Stimulated activated CD4-positive, alpha-beta T cell treated with anti-CD3 and anti-CD28 coated beads, Interleukin-2, amount 100 ng/mL, for 24 hours (primary cell): ENCODE measurements around the gene KLHDC1.
"Not testable (repeated sequence)": the region's sequence is repeated elsewhere in the genome, so short reads cannot be mapped to it uniquely, and the experiment has no call there.

Experiments used
- DNase-seq, 2 donors: peaks; one replicate each; pipeline ENCODE4 v3.0.0-alpha.2; 2020

The KLHDC1 gene, protein sequence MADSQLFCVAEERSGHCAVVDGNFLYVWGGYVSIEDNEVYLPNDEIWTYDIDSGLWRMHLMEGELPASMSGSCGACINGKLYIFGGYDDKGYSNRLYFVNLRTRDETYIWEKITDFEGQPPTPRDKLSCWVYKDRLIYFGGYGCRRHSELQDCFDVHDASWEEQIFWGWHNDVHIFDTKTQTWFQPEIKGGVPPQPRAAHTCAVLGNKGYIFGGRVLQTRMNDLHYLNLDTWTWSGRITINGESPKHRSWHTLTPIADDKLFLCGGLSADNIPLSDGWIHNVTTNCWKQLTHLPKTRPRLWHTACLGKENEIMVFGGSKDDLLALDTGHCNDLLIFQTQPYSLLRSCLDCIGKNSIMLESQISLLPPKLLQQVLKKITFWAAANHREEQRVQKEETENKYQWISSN

DNA sequence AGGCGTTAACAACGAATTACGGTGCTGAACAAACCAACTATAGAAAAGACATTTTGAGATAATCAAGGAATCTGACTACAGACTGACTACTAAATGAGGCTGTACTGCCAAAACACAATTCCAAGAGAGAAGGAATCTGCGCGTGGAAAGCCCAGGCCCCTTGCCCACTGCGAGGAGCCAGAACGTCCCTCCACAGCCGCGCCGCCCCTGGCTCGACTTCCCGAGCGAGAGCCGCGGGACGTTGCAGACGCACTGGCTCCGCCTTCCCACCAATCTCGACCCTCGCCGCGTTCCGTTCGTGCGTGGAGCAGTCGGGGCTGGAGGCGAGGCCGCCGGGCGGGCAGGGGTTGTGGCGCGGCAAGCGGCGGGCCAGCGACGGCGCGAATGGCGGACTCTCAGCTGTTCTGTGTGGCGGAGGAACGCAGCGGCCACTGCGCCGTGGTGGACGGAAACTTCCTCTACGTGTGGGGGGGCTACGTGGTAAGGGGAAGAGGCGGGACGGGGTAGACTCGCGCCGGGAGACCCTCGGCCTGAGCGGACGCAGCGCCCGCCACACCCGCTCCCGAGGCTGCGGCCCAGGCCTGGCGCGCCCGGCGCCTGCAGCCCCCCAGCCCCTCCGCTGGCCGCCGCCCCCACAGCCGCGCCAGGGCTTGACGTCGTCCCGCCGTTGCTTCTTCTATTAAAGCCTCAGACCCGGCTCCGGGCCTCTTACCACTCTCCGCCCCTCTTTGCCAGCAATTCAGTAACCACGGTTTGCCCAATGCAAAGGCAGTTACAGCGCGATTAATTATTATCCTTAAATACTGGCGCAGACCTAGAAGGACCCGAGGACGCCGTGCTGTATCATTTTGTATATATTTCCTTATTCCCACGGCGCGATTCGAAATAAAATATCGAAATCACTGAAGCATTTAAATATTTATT, at the start of gene KLHDC1:
KLHDC1 (plus strand) TSS at position 310 of the 924 bp plus-strand sequence; CDS start at position 385, 75 bp downstream.
- peak; percentile 78 to 79 for DNase-seq

DNA sequence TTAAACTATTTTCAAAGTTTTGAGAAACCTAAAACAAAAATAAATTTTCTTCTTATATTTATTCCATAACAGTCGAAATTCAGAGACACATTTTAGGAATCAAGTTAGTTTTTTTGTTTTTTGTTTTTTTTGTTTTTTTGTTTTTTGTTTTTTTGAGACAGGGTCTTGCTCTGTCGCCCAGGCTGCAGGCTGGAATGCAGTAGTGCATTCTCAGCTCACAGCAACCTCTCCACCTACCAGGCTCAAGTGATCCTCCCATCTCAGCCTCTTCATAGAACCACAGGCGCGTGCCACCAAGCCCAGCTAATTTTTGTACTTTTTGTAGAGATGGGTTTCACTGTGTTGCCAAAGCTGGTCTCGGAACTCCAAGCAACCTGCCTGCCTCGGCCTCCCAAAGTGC, 39.4 kb upstream of the KLHDC1 start:
- no peak for DNase-seq

DNA sequence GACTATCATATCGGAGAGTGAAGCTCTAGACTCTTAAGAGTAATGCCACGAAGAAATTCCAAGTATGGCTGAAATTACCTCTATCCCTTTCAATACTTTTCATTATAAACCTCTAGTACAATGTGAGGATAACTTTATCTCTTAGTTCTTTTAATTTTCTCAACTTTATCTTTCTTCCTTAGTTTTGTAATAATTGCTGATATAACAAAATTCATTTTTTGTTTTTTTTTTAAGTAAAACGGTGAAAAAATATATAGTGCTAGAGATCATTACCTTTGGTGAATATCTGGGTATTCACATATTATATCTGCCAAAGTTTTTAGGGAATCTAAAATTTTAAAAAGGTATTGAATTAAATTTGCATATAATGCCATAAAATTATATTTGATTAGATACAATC, 38.4 kb upstream of the KLHDC1 start:
- no peak for DNase-seq

DNA sequence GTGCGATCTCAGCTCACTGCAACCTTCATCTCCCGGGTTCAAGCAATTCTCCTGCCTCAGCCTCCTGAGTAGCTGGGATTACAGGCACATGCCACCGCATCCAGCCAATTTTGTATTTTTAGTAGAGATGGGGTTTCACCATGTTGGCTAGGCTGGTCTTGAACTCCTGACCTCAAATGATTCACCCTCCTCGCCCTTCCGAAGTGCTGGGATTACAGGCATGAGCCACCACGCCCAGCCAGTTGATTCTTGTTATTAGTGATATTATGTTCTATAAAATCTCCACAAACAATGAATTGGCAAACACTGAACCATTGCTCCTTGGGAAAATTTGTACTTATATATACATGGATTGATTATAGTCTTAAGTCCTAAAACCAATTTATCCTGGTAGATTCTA, 35.4 kb upstream of the KLHDC1 start:
- DNase-seq: not testable (repeated sequence)

DNA sequence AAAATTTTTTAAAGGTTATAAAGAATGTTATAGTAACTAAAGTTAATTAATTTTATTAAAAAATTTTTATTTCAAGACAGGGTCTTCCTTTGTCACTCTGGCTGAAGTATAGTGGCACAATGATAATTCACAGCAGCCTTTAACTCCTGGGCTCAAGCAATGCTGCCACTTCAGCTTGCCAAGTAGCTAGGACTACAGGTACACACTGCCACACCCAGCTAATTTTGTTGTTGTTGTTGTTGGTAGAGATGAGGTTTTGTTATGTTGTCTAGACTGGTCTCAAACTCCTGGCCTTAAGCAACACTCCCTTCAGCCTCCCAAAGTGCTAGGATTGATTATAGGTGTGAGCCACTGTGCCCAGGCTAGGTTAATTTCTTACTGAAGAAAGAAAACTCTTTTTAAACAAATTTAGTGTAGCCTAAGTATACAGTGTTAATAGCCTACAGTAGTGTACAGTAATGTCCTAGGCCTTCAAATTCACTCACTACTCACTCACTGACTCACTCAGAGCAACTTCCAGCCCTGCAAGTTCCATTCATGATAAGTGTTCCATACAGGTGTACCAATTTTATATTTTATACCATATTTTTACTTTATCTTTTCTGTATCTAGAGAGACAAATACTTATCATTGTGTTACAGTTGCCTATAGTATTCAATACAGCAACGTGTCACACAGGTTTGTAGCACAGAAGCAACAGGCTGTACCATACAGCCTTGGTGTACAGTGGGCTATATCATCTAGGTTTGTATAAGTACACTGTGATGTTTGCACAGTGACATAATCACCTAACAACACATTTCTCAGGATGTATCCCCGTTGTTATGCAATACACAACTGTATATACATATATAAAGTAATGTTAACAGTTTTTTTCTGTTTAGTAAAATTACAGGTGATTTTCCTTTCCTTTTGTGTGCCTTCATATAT, 33.1 kb upstream of the KLHDC1 start:
- no peak for DNase-seq

DNA sequence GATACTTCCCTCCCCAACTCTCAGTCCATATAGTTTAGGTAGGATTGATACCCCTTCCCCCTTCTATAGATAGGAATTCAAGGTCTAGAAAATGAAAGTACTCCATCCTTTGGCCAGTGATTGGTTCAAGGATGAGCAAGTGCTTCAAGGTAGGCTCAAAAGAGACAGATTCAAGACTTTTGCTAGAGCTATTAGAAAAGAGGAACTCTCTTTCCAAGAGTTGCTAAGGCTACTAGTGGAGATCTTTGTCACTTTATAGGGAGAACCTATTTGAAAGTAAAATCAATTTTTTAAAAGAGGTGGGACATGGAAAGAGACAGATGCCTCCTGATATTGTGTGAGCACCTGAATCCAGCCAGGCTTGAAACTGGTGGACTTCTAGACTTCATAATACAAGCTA, 22.4 kb upstream of the KLHDC1 start:
- no peak for DNase-seq

DNA sequence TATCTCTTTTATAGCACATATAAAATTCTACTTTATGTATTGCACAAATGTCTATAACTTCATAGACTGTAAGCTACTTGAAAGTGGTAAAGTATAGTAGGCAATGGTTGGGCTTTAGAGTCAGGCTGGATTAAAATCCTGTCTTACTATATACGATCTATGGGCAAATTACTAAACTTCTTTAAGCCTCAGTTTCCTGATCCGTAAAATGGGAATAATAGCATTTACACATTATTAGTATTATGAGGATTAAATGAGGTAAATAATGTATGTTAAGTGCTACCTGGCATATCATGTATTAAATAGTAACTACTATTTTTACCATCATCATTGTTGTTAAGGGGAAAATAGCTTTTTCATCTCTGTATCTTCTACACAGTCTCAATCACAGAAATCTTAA, 19.3 kb upstream of the KLHDC1 start:
- no peak for DNase-seq

DNA sequence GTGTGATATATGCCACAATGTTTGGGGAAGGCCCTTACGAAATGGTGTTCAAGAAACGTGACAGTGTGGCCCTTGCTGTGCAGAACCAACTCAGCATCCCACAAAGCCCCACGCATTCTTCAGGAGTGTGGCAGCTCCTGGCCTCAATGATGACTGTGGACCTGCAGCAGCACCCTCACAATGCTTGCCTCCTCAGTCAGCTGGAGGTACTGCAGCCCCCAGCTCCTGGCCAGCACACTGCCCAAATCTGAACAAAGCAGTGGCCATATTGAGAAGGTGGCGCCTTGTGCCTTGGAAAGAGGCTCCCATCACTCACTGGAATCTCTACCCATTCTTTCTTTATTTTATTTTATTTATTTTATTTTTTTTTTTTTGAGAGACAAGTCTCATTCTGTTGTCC, 15.3 kb upstream of the KLHDC1 start:
- DNase-seq: no peak

DNA sequence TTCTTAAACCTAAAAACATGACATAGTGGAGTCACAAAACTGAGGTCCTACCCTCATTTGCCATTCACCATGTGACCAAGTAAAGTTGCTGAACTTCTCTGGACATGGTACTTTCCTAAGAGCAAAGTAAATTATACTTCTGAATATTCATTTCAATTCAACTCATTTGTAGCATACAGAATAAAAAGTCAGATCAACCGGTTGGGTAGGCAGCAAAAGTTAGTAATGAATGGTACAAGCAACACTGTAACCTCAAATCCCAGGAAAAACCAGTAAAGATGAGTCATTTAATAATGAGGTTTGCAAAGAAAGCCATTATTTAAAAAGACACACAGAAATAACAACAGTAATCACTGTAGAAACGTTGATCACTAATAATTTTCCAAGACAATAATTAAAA, 13.6 kb upstream of the KLHDC1 start:
- DNase-seq: no peak

DNA sequence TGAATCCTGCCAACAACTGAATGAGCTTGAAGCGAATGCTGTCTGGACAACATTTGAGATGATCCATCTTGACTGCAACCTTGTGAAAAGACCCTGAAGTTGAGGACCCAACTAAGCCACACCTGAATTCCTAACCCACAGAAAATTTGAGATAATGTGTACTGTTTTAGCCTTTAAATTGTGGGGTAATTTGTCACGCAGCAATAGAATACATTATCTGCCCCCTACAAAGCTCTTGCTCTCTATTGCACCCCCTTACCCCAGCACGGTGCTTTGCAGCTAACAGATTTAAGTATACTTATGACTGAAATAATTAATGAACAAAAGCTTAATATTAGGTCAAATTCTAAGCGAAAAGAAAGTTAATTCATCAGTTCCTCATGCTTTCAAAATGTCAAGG, 6.5 kb upstream of the KLHDC1 start:
- no peak for DNase-seq

DNA sequence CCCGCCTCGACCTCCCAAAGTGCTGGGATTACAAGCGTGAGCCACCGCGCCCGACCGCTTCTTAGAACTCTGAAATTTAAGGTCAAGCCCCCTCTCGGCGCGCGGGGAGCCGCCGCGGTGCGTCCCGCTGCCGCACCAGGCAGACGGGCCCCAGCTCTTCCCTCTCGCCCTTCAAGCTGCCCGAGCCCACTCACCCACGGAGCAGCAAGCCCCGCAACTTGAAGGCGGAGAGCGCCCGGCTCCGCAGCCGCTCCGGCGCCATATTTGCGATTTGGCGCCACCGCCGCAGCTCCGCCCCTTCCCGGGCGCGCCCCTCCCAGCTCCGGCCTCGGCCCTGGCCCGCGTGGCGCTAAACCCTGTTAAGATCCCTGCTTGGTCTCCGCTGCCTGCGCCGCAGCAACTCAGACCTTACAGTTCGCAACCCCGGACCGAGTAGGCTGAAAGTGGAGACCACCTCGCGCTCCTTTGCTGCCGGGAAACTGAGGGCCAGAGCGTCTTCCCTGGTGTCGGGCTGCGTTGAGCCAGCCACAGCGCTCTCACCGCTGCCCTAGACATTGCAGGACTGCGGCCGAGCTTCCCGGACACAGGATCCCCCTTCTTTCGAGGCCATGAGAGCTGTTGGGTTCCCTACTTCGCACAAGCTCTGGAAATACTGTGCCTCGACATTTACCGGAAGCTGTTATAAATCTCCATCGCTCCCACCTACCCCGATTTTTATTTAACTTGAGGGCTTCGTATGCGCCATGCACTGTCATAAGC, 4.8 kb upstream of the KLHDC1 start, which contains the start of gene POLE2:
POLE2 (minus strand) TSS at position 273 of the 759 bp plus-strand sequence; CDS start at position 262, 11 bp downstream.
- DNase-seq: peak; percentile 80 to 88

DNA sequence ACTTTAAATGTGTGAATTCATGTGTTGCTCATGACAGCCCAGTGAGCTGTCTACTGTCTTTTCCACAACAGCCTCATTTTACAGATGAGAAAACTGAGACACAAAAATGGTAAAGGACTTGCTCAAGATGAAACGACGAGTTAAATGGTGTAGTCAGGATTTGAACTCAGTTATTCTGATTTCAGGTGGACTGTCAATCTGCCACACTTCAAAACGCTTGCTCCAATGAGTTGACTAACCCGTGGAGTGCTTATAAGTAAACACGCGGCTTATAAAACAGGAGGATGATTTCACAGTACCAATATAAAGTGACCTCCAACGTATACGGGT, 4.3 kb upstream of the KLHDC1 start:
- no peak for DNase-seq

DNA sequence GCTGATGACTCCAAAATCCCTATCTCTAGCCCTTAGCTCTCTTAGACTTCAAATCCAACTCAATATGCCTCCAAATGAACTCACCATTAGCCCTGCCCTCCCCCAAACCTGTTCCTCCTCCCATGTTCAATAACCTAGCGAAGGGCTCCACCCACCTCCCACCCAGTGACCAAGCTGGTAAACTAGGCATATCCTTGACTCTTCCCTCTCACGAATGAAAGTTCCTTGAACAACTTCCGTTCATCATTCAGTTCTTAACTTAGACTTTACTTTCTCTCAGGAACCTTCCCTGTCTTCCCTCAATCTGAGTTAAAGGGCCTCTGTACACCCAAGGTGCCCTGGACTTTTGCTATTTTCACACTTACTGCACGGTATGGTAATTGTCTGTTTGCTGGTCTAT, 1.9 kb upstream of the KLHDC1 start:
- DNase-seq: no peak

DNA sequence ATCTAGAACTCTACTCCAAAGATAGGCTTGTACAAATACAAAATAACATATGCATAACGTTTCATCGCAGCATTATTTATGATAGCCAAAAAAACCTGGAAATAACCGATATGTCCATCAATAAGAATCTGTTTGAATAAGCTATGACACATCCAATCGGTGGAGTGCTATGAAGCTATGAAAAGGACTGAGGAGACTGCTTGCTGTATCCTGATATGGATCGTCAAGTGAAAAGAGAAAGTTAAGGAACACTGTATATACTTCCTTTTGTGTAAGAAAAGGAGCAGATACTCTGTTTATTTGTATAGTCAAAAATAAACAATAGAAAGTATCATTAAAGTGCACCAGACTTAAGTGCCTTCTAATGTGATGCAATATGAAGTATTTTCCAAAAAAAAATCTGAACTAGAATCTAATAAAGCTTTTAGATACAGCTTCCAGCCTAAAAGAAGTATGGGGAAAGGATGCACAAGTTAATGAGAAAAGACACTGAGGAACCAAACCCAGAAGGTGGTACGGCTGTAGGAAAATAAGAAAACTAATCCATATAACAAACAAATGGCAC, 645 bp upstream of the KLHDC1 start:
- no peak for DNase-seq

DNA sequence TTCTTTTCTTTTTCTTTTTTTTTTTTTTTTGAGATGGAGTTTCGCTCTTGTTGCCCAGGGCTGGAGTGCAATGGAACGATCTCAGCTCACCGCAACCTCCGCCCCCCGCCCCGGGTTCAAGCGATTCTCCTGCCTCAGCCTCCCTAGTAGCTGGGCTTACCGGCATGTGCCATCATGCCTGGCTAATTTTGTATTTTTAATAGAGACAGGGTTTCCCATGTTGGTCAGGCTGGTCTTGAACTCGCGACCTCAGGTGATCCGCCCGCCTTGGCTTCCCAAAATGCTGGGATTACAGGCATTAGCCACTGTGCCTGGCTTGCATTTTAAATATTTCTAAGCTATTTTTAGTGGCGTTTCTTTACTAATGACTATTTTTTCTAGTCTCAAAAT, 810 bp downstream of the KLHDC1 start:
- peak in 1 of 2 donors; percentile 20 for DNase-seq

DNA sequence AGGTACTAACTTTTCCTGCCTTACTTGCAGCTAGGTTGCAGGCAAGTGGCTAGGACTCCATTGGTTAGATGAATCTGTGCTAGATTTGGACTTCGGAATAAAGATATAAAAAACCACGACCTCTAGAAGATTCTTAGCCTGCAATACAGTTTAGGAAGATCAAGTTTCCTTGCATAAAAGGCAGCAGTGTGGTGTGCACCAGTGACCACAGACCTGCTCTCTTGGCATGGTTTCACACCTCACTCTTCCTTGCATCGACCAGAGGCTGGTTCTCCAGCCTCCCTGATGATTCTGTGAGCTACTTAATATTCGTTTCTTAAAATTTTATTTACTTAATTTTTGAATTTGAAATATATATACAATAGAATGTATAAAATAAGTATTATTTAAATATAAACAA, 9.8 kb downstream of the KLHDC1 start:
- DNase-seq: no peak

DNA sequence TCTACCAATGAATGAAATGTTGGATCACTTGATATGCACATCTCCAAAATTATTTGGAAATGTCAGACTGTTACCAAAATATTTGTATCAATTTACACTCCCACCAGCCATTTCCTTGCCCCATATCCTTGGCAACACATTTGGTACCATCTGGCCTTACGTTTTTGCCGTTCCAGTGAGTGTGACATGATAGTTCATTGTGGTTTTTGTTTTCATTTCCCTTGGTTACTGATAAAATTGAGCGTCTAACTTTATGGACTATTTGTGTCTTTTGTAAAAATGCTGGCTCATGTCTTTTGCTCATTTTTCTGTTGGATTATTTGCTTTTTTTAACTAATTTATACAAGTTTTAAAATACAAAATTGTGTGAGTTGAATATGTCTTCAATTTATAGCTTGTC, 11.0 kb downstream of the KLHDC1 start:
- no peak for DNase-seq

DNA sequence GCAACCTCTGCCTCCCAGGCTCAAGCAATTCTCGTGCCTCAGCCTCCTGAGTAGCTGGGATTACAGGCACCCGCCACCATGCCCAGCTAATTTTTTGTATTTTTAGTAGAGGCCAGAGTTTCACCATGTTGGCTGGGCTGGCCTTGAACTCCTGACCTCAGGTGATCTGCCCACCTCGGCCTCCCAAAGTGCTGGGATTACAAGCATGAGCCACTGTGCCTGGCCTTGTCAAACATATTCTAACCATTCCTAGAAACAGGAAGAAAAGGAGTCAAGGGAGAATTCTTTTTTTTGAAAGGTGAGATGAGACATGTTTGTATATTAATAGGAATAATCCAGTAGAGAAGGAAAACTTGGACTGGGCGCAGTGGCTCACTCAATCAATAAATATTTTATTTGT, 11.6 kb downstream of the KLHDC1 start:
- not testable (repeated sequence) for DNase-seq

DNA sequence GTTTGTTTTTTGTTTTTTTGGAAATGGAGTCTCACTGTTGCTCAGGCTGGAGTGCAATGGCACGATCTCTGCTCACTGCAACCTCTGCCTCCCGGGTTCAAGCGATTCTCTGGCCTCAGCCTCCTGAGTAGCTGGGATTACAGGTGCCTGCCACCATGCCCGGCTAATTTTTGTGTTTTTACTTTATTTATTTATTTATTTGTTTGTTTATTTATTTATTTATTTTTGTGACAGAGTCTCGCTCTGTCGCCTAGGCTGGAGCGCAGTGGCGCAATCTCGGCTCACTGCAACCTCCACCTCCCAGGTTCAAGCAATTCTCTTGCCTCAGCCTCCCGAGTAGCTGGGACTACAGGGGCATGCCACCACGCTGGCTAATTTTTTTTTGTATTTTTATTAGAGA, 18.1 kb downstream of the KLHDC1 start:
- not testable (repeated sequence) for DNase-seq

DNA sequence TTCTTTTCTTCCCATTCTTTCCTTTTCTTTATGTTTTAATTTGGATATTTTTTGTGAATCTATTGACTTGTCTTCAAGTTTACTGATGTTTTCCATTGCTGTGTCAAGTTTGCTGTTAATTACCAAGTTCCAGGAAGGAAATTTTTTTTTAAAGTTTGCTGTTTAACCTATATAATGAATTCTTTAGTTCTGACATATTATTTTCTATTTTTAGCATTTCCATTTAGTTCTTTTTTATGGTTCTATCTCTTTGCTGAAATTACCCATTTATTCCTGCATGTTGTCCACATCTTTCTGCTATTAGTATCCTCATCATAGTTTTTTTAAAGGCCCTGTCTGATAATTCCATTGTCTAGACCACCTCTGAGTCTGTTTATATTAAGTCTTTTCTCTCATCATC, 27.8 kb downstream of the KLHDC1 start:
- no peak for DNase-seq

DNA sequence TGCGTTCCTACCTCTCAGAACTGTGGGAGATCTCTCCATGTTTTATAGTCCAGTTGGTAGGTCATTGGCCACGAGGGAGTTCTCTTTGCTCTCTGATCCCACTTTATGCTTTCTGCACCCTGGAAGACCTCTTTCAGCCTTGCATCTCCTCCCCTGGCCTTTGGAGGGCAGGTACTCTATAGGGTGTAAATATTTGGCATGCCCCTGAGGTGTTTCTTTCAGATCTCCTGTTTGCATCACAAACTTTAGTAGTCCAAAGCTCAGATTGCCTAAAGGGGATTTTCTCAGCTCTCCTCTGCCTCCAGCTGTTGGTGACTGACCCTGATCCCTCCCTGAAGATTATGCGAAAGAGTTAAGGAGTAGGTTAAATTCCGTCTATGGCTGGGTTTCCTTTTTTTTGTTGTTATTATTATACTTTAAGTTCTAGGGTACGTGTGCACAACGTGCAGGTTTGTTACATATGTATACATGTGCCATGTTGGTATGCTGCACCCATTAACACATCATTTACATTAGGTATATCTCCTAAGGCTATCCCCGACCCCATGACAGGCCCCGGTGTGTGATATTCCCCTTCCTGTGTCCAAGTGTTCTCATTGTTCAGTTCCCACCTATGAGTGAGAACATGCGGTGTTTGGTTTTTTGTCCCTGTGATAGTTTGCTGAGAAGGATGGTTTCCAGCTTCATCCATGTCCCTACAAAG, 29.0 kb downstream of the KLHDC1 start:
- not testable (repeated sequence) for DNase-seq
